Liver (tissue), 3 donors: ENCODE results near the gene PLXDC1.

ENCODE experiments used
- ATF3 ChIP-seq: IDR thresholded peaks from 2 replicates; pipeline ENCODE4 v1.6.1; 2016; ENCODE audit warnings: antibody characterized with exemption
- CTCF ChIP-seq: fragments of 150-350 bp; IDR thresholded peaks from 2 replicates; pipeline ENCODE4 v1.5.1; 2017; ENCODE audit warnings: improper control_type of control experiment, low read depth, low read length; ENCODE audit not compliant: missing input control
- EGR1 ChIP-seq, 2 donors: IDR thresholded peaks; 2 replicates each; pipeline ENCODE4 v1.6.1; 2016 to 2018; ENCODE audit warnings: antibody characterized with exemption in 2 of 2, low read depth in 2 of 2
- GABPA ChIP-seq, 2 donors: IDR thresholded peaks in 1 of 2; conservative IDR thresholded peaks in 1 of 2; 2 replicates each; pipeline ENCODE4 v1.6.1; 2016; ENCODE audit warnings: antibody characterized with exemption in 2 of 2, mild to moderate bottlenecking in 1 of 2, moderate library complexity in 1 of 2
- HNF4A ChIP-seq, 2 donors: conservative IDR thresholded peaks; 2 replicates each; pipeline ENCODE4 v1.6.1; 2016; ENCODE audit warnings: antibody characterized with exemption in 2 of 2, mild to moderate bottlenecking in 2 of 2
- HNF4G ChIP-seq: IDR thresholded peaks from 2 replicates; pipeline ENCODE4 v1.6.1; 2016; ENCODE audit warnings: antibody characterized with exemption
- JUND ChIP-seq, 2 donors: IDR thresholded peaks; 2 replicates each; pipeline ENCODE4 v1.6.1; 2016; ENCODE audit warnings: antibody characterized with exemption in 2 of 2
- MAX ChIP-seq: IDR thresholded peaks from 2 replicates; pipeline ENCODE4 v1.6.1; 2016; ENCODE audit warnings: antibody characterized with exemption
- NR2F2 ChIP-seq: IDR thresholded peaks from 2 replicates; pipeline ENCODE4 v1.6.1; 2016; ENCODE audit warnings: antibody characterized with exemption
- REST ChIP-seq: IDR thresholded peaks from 2 replicates; pipeline ENCODE4 v1.6.1; 2016; ENCODE audit warnings: antibody characterized with exemption, mild to moderate bottlenecking
- SP1 ChIP-seq: IDR thresholded peaks from 2 replicates; pipeline ENCODE4 v1.6.1; 2018; ENCODE audit warnings: antibody characterized with exemption, mild to moderate bottlenecking
- TAF1 ChIP-seq: conservative IDR thresholded peaks from 2 replicates; pipeline ENCODE4 v1.6.1; 2016; ENCODE audit warnings: antibody characterized with exemption, mild to moderate bottlenecking
- YY1 ChIP-seq: IDR thresholded peaks from 2 replicates; pipeline ENCODE4 v1.6.1; 2016; ENCODE audit warnings: antibody characterized with exemption, mild to moderate bottlenecking
- donor health status: healthy.
- donor health status: healthy.

GRCh38 chr17:39199820-39200069, 48.3 kb upstream of the PLXDC1 start:
- no peak for TF ChIP-seq CTCF
- no peak for TF ChIP-seq YY1
- no peak for TF ChIP-seq REST
- TF ChIP-seq TAF1 = no peak
- no peak for TF ChIP-seq HNF4G
- TF ChIP-seq NR2F2 = no peak
- peak in 1 of 2 donors; percentile 21 for TF ChIP-seq EGR1 (IDR thresholded peaks at IDR 0.05; ENCODE audit: low read depth in 2 of 2)
- TF ChIP-seq GABPA (IDR thresholded peaks at IDR 0.05 in 1 of 2, conservative IDR thresholded peaks at IDR 0.05 in 1 of 2) = peak; percentile 67 to 93
- no peak for TF ChIP-seq MAX
- TF ChIP-seq HNF4A (conservative IDR thresholded peaks at IDR 0.05) = no peak
- no peak for TF ChIP-seq JUND (IDR thresholded peaks at IDR 0.05)
- TF ChIP-seq ATF3 = no peak
- TF ChIP-seq SP1 = no peak
